Fibroblast of mammary gland (primary cell): ENCODE measurements around the gene ARID1B.
A peak's percentile ranks its signal among the peaks of the same experiment; 100 is the strongest.

Experiments
- DNase-seq: peaks from one replicate; pipeline ENCODE4 v3.0.0-alpha.2; 2010; ENCODE audit warnings: low read depth
- H3K4me3 ChIP-seq: 2 replicates; pipeline ENCODE4 v1.5.1; 2011; ENCODE audit warnings: low read depth, mild to moderate bottlenecking, low read length, moderate library complexity; ENCODE audit not compliant: control insufficient read depth
- TF ChIP-seq, protein P1 (sequence below): conservative IDR thresholded peaks from 2 replicates; pipeline ENCODE4 v1.5.1; 2011; ENCODE audit warnings: low read depth, low read length, inconsistent platforms; ENCODE audit not compliant: control insufficient read depth, insufficient read depth

ARID1B gene

DNA sequence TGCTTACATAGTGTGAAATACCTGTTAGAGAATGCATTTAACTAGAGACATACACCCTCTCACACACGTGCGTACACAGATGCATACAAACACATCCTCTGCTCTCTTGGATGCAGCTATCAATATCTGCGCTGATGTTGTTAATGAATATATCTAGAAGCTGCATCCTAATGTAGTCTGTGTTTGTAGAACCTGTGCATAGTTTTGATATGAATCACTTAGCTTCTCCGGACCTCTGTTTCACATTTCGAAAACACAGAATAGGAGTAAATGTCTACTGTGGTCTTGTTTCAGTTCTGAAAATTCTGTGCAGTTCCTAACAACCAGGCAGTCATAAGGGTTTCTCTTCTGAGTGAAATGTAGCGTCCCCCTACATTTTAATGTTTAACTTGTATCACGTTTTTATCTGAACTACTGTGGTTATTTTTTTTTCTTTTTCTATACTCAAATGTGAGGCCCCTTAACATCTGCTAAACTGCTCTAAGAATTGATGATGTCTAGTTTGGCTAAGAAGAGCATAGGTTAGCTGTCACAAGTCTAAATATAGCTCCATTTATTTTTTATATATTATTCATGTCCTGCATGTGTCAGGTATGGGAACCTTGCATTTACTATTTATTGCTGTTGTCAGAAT is 291.6 kb downstream of the ARID1B start:
- no peak overlapping the region for H3K4me3 ChIP-seq
- peak; percentile 28 for DNase-seq
- TF ChIP-seq, protein P1, sequence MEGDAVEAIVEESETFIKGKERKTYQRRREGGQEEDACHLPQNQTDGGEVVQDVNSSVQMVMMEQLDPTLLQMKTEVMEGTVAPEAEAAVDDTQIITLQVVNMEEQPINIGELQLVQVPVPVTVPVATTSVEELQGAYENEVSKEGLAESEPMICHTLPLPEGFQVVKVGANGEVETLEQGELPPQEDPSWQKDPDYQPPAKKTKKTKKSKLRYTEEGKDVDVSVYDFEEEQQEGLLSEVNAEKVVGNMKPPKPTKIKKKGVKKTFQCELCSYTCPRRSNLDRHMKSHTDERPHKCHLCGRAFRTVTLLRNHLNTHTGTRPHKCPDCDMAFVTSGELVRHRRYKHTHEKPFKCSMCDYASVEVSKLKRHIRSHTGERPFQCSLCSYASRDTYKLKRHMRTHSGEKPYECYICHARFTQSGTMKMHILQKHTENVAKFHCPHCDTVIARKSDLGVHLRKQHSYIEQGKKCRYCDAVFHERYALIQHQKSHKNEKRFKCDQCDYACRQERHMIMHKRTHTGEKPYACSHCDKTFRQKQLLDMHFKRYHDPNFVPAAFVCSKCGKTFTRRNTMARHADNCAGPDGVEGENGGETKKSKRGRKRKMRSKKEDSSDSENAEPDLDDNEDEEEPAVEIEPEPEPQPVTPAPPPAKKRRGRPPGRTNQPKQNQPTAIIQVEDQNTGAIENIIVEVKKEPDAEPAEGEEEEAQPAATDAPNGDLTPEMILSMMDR = no peak

DNA sequence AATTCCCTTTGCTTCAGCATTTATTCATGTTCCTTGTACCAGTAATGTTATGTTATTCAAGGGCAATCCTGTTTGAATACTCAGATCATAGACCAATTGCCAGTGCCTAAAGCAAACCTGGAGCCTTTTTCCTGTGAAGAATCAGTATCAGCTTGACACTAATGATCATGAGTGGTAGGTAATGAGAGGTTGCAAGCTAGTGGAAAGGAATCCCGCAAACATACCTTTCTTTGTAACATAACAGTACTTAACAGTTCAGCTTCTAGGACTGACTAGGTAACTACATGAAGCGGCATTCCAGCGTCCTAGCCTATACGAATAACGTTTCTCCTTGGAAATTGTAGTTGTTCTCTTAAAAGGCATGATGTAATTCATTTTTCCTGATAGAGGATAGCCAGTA is 292.4 kb downstream of the ARID1B start:
- no peak for DNase-seq
- no peak overlapping the region for H3K4me3 ChIP-seq
- TF ChIP-seq, protein P1 = no peak

DNA sequence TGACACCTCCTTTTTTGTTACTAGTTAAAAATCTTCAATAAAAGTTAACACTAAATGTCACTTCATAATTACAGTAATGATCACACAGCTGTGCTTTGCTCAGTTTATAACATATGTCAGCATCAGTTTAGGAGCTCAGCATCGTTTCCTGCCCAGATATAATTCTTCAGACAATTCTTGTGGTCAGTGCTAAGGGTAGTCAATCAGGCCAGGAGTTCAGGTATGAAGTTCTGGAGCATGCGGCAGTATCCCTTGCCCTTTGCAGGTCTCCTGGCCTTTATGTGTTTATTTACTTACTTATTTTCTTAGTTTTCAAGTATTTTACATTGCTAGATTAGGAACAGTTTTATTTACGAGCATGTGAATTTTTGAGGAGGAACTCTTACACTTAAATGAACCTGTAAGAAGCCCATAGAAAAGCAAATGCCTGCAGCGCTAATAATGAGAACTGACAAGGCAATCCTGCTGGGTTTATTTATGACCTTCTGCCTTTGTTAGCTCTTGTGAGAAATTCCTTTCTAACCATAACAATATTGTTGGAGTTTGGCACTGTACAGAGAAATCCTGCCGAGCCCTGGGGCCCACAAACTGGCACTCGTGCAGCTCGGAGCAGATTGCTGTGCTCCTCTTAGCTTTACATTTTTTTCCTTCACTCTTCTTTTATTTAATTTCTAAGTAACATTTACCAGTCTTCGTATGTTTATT is 293.4 kb downstream of the ARID1B start:
- no peak for DNase-seq
- TF ChIP-seq, protein P1 = no peak
- no peak overlapping the region for H3K4me3 ChIP-seq

DNA sequence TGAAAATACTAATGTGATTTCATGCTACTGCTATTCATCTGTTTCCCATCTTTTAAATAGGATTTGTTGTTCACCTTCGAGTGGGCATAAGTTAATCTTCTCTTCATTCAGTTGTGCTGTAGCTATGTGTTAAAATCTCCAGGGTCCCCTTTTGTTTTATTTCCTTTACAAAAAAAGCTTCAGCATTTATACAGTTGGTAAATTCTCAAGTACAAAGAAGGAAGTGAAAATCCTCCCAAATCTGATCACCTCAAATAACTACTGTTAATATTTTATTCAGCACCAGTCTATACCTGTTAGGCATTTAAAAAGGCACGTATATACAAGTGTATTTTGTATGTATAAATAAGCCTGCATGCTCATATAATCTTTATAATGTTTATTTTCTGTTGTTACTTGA is 294.9 kb downstream of the ARID1B start:
- no peak for DNase-seq
- TF ChIP-seq, protein P1 = no peak

DNA sequence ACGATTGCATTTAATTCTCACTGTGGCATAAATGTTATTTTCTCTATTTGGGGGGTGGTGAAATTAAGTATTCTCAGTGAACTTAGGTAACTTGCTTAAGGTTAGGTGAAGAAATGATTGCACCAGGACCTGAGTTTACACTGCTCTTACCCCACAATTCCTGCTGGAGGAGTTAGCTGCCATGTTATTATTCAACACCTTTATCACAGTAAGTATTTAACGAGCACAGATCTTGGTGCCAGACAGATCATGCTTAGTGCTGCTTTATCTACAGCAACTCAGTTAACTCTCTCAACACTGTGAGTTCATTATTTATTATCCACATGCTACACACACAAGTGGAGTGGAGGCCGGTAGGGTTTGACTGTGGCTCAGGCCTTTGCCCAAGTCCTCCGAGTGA is 296.4 kb downstream of the ARID1B start:
- H3K4me3 ChIP-seq = no peak overlapping the region
- DNase-seq = no peak
- TF ChIP-seq, protein P1 = no peak

More for the DNA sequence above, 294.9 kb downstream of the ARID1B start:
- H3K4me3 ChIP-seq = no peak overlapping the region

DNA sequence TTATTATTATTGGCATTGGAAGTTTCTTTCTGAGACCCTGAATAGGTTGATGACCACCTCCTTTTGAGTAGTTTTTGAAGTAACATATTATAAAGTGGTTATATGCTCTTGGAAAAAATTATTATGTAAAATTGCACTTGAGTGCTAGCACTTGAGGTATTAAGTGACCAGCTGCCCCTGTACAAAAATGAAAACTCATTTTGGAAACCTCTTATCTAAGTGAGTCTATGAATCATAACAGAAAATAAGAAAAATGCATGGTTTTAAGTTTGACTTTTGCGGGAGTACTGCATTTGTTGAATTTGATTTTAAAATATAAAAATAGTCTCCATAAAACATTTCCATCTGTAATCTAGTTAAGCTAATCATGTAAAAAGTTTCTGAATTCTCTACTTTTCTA is 297.8 kb downstream of the ARID1B start:
- no peak for DNase-seq
- TF ChIP-seq, protein P1 = no peak
- no peak overlapping the region for H3K4me3 ChIP-seq
